Choroid plexus epithelial cell (primary cell): ENCODE measurements around the gene MAP3K14.

Experiments used
- DNase-seq: peaks from one replicate; pipeline ENCODE4 v3.0.0-alpha.2; 2010; ENCODE audit warnings: low read depth
- H3K4me3 ChIP-seq: 2 replicates; pipeline ENCODE4 v1.5.1; 2011; ENCODE audit warnings: low read depth, mild to moderate bottlenecking, control low read depth, low read length, moderate library complexity
- TF ChIP-seq, protein P1 (sequence below): conservative IDR thresholded peaks from 2 replicates; pipeline ENCODE4 v1.5.1; 2011; ENCODE audit warnings: low read depth, mild to moderate bottlenecking, control low read depth, inconsistent platforms, low read length, moderate library complexity

MAP3K14 gene

DNA sequence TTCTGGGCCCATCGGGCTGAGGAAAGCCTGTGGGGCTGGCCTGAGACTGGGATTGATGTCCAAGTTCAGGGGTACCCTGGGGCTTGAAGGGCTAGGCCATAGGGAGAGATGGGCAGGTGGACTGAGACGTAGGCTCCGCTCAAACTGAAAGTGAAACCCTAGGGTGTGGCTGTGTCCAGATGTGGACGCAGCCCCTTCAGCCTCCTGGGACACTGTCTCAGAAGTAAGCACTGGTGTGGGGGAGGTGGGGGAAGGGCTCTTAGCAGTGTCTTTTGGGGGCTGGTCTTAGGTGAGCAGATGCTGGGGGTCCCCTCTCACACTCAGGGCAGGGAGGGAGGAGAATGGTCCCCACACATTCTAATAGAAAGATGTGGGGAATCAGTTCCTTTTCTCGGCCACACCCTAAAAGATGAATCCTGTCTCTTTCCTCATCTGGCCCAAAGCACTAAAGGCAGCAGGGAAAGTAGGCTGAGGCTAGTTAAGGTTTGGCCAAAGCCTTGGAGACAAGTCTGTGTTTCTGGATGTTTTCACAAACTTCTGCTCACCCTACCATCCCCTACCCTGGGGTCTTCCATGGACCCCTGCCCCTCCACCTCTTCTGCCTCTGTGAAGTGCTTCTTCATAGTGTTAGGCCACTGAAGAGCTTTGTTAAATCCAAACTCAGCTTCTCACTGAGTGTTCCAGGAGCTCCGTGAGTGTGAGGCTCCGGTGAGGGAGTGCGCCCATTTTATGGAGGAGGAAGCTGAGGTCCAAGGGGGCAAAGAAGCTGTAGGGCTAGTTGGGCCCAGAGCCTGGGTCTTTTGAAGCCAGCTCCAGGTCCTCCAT is 89.5 kb downstream of the MAP3K14 start:
- peak; percentile 27 for DNase-seq
- H3K4me3 ChIP-seq = no peak overlapping the region
- TF ChIP-seq, protein P1, sequence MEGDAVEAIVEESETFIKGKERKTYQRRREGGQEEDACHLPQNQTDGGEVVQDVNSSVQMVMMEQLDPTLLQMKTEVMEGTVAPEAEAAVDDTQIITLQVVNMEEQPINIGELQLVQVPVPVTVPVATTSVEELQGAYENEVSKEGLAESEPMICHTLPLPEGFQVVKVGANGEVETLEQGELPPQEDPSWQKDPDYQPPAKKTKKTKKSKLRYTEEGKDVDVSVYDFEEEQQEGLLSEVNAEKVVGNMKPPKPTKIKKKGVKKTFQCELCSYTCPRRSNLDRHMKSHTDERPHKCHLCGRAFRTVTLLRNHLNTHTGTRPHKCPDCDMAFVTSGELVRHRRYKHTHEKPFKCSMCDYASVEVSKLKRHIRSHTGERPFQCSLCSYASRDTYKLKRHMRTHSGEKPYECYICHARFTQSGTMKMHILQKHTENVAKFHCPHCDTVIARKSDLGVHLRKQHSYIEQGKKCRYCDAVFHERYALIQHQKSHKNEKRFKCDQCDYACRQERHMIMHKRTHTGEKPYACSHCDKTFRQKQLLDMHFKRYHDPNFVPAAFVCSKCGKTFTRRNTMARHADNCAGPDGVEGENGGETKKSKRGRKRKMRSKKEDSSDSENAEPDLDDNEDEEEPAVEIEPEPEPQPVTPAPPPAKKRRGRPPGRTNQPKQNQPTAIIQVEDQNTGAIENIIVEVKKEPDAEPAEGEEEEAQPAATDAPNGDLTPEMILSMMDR = no peak

DNA sequence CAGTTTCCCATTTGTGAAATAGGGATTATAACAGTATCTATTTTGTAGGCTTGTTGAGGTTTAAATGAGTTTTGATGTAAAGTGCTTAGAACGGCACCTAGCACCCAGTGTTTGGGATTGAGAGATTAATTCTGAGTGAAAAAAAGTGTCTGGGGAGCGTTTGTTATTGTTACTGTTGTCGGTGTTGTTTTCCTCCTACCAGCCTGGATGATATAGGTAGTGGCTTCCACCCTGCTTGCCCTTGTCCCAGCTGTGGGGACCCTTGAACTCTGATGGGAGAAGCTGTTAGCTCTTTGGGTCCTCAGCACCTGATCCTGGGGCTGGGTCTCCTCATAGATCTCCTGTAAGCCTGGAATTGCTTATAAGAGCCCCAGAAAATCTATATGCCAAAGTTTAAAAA is 90.2 kb downstream of the MAP3K14 start:
- TF ChIP-seq, protein P1 = no peak
- no peak for DNase-seq
- no peak overlapping the region for H3K4me3 ChIP-seq

- TF ChIP-seq, protein P1 = no peak
- no peak overlapping the region for H3K4me3 ChIP-seq
- peak; percentile 35 for DNase-seq
Measured at GRCh38 chr17:45225964-45226530, 90.8 kb downstream of the MAP3K14 start.

DNA sequence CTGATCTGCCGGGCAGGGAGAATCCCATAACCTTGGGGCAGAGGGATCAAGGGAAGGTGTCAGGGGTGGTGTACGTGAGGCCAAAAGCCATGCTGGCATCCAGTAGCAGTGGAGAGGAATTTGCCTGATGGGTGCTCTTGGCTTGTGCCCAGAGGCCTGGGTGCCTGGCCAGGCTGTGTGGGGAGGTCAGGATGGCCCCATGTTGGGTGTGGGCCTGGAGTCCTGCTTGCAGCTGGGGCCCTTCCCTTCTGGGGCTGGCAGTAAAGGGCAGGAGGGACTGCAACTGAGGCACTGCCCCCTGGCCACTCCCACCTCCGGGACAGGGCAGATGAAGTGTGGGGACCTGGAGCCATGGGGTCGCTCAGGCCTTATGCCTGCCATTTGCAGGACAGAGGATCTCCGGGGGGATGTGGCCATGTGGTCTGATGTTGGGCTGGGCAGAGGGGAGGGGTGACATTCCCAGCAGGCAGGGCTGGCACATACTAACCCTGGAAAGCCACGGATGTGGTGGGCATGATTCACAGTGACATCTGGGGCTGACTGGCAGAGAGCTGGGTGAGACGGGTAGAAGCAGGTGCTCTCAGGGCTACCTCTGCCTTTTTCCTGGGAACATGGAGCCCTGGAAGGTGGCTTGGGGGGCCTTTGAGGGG is 91.6 kb downstream of the MAP3K14 start:
- H3K4me3 ChIP-seq = no peak overlapping the region
- TF ChIP-seq, protein P1 = no peak
- no peak for DNase-seq

- H3K4me3 ChIP-seq = no peak overlapping the region
- DNase-seq = no peak
- TF ChIP-seq, protein P1 = no peak
Measured at GRCh38 chr17:45224671-45225050, 92.2 kb downstream of the MAP3K14 start.

DNA sequence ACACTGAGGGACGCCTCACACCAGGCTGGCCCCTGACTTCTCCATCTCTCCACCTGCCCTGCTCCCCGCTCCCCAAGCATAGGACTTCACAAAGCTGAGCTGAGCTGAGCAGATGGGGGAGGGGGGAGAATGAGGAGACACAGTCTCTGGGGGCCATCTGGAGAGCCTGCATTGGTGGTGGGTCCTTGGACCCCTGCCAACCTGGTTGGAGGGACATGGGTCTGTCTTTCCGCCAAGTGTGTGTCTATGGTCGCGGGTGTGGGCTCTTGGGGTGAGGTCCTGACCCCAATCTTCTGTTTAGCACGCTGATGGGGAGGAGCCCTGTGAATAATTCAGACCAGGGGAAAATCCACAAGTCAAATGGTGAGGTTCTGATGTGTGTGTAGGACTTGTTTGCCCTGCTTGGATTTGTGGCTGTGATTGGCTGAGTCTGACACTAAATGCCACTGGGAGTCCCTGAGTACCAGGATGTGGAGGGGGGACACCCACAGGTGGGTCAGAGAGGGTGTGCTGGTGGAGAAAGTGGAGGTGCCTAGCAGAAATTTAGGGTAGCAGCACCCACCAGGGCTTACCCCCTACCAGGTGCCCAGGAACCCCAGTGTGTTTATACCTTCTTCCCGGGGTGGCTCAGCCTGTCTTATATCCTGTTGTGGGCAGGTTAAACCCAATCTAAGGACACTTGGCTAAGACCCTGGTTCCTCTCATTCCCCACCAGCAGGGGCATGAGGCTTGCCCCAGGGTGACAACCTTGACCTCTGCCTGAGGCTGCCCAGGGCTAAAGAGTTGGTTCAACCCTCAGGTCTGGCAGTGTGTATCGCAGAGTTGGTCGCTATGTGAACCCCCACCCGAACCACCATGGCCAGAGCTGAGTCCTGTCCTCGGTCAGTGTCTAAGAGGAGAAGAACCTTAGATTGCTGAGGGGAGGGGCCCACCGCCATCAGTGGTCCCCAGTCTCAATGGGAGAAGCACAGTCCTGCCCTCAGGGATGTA is 93.0 kb downstream of the MAP3K14 start:
- TF ChIP-seq, protein P1 = no peak
- no peak for DNase-seq
- H3K4me3 ChIP-seq = peak overlapping the region; percentile 66
